Measurements from ENCODE around the gene ZNF679.
"Not testable (repeated sequence)": the region's sequence is repeated elsewhere in the genome, so short reads cannot be mapped to it uniquely, and the experiment has no call there.

Gene ZNF679

DNA sequence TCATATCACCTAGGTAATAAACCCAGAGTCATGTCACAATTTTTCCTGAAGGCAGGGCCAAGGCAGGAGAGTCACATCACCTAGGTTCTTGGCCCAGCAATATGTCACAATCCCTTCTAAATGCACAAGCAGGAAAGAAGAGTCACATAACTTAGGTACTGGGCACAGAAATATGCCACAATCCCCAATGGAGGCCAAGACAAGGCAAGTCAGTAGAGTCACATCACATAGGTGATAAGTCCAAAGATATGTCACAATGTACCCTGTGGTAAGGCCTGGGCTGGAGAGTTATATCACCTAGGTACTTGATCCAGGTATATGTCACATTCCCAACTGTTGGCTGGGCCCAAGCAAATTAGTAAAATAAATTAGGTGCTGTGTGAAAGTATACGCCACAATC, at the start of gene ZNF679:
Gene ZNF679, plus strand, starts transcription at position 301 of the 400 bp plus-strand sequence. CDS start 20,644 bp downstream, outside the sequence.
- not testable (repeated sequence) for DNase-seq (ENCODE audit: low spot score)

DNA sequence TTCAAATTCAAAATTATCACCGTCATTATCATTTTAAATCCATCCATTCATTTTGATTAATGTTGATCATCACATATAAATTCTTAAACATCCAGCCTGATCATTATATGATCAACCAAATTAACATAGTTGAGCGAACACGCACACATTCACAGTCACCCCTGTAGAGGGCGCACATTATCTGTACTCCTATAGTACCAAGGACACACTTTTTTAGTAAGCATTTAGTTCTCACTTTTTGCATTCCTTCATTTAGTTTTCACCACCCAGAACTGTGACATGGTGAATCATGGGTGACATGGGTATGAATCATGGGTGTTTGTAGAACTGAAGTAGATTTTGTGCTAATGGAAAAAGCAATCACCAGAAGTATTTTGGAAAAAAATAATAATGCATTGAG, 47.3 kb upstream of the ZNF679 start:
- no peak for DNase-seq (ENCODE audit: low spot score)

DNA sequence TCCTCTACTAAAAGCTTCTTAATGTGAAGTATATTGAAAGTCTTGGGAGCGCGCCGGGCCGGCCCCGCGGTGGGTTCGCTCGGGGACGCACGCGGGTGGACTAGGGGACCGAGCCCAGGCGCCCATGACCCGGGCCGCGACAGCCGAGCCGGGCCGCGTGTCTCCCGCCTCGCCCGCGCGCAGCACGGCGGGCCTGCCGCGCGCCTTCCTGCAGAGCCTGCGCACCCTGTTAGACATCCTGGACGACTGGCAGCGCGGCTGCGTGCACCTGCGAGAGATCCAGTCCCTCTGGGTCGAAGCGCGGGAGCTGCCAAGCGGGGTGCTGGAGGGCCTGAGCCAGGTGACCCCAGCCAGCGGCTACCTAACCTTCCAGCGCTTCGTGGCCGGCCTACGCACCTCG, 46.7 kb upstream of the ZNF679 start:
- DNase-seq (ENCODE audit: low spot score): no peak

DNA sequence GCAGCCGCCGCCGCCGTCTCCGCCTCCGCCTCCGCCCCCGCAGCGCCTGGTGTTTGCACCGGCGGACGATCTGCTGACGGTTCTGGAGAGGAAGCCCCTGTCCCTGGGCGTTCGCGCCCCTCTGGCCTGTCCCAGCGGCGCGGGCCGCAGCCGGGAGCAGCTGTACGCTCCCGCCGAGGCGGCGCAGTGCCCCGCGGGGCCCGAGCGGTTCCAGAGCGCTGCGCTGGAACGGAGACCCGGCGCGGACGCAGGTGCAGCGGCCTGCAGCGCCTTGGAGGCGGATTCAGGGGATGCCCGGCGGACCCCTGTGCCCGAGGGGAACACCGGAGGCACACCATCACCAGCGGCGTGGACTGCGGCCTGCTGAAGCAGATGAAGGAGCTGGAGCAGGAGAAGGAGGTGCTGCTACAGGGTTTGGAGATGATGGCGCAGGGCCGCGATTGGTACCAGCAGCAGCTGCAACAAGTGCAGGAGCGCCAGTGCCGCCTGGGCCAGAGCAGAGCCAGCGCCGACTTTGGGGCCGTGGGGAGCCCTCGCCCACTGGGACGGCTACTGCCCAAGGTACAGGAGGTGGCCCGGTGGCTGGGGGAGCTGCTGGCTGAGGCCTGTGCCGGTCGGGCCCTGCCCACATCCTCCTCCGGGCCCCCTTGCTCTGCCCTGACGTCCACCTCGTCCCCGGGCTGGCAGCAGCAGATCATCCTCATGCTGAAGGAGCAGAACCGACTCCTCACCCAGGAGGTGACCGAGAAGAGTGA, 46.1 kb upstream of the ZNF679 start:
- DNase-seq (ENCODE audit: low spot score): no peak

DNA sequence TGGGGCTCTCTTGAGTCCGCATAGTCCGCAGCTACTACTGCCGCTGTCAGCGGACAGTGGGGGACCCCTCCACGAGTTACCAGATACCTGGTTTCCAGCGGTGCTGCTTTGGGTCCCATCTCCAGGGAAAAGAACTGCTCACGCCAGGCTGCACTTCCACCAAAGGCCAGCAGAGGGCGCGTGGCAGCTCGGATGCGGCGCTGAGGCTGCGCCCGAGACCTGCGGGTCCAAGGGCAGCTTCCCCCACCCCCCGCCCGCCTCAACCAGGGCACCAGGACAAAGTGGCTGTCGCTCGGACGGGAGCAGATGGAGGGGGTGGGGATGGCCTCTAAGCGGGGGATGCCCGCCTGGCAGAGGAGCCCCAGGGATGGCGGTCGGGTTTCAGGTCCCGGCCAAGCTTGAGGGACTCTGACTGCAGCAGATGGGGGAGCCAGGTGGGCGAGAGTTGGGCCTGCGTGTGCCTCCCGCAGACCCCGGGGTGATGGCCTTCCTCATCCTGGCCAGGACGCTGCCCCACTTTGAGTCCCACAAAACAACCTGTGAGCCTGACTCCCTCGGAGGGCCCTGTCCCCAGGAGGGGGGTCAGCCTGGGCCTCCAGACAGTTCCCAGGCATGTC, 45.0 kb upstream of the ZNF679 start:
- DNase-seq (ENCODE audit: low spot score): no peak

DNA sequence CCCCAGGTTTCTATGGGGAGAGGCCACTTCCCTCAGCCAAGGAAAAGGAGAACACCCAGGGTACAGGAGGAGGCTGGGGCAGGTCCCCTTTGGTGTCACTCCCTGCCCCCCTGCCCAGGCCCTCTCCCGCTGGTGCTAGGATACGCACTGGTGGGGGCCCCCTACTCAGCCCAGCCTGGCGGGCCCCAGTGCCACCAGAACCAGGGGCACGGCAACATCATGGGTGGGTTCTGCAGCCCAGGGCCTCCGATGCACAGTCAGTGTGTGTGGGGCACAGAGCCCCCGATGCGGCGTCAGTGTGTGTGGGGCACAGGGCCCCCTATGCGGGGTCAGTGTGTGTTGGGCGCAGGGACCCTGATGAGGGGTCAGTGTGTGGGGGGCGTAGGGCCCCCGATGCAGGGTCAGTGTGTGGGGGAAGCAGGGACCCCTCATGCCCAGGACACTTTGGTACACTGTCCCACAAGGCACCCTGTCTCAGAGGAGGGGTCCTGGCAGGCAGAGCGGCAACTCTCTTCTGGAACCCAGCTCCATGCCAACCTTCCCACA, 44.4 kb upstream of the ZNF679 start:
- no peak for DNase-seq (ENCODE audit: low spot score)

DNA sequence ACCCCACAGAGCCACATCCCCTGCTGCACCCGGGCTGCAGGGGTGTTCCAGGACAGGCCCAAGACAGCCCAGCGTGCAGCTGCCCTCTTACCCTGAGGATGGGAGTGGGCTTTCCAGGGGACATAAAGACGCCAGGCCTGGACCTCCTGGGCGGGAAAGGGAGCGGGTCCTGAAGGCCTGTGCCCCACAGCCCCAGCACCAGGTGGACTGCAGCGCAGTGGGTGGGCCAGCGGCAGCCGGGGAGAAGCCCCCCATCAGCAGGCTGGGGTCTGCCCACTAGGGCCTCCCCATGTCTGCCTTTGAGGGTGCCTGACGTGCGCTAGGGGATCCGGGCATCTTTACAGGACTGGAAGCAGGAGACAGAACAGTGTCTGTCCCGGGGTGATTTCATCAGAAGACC, 43.9 kb upstream of the ZNF679 start:
- no peak for DNase-seq (ENCODE audit: low spot score)

DNA sequence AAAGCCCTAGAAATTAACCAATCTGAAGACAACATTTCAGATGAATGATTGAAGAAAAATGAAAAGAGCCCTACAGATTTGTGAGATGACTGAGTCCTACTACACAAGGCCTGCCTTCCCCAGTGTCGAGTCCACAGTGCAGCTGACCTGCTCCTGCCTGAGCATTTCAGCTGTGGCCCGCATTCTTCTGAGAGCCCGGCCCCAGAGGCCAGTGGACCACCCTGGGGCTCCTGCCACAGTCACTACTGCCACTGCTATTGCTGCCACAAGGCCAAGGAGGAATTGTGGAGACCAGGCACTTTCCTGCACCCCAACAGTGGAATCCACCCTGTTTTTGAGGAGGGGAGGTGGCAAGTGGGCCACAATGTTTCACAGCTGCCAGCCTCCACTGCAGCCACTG, 40.9 kb upstream of the ZNF679 start:
- no peak for DNase-seq (ENCODE audit: low spot score)

DNA sequence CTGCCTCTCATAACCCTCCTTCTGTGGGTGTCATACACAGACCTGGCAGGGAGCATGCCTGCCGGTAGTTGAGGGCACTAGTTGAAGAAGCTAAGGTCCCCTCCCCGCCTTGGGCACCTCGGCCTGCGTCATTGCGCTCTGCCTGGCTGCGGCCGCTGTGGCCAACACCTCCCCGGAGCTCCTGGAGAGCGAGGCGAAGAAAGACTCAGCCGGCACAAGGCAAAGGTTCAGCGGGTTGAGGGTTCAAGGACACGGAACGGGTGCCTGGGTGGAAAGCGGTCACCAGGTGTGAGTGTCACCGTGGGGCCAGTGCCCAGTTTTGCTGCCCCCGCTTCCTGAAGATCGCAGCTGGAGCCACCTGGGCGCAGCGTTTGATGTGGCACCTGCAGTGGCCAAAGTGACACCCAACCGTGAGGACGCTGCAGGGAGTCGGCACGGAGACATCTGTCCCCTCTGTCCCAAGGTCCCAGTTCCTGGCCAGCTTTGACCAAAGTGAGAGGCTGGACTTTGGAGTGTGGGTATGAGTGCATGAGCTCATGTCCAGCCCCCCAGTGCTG, 36.0 kb upstream of the ZNF679 start:
- no peak for DNase-seq (ENCODE audit: low spot score)

DNA sequence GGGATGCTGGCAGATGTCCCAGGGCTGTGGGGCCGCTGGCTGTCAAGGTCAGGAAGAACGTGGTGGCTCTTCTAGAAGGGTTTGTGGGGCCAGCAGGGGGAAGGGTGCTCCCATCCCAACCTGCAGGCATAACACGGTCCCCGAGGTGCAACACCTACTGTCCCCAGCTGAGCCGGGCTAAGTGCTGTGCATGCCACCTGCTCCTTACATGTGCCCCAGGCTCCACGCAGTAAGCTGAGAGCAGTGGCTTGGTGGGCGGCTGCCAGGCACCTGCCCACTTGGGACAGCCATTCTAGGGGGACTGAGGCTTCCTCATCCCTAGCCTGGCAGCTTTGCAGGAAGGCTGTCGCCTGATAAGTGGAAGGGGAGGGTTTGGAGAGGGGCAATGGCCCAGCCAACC, 35.5 kb upstream of the ZNF679 start:
- no peak for DNase-seq (ENCODE audit: low spot score)

DNA sequence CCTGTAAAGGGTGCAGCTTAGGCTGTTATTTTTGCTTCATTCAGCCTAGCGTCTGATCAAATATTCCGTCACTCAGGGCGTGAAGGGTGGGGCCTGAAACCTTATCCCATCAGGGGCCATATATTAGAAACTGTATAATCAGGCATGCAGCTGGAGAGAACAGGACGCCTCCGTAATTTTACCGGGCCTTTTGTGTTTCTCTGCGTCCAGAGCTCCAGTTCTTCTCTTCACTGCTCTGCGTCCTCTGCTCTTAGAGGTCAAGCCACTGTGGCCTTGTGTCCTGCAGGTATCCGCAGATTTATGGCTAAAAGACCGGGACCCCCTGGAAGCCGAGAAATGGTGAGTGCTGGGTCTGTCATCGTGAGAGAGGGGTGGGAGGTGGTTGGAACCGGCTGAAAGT, 21.4 kb upstream of the ZNF679 start, which contains the start of gene ZNF735:
Gene ZNF735, plus strand, starts transcription at position 301 of the 400 bp plus-strand sequence. Its CDS starts 0 bp downstream, at position 301.
- DNase-seq (ENCODE audit: low spot score): no peak

DNA sequence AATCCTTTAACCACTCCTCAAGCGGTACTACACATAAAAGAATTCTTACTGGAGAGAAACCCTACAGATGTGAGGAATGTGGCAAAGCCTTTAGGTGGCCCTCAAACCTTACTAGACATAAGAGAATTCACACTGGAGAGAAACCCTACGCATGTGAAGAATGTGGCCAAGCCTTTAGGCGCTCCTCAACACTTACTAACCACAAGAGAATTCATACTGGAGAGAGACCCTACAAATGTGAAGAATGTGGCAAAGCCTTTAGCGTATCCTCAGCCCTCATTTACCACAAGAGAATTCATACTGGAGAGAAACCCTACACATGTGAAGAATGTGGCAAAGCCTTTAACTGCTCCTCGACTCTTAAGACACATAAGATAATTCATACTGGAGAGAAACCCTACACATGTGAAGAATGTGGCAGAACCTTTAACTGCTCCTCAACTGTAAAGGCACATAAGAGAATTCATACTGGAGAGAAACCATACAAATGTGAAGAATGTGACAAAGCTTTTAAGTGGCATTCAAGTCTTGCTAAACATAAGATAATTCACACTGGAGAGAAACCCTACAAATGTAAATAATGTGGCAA, 8.5 kb upstream of the ZNF679 start:
- DNase-seq (ENCODE audit: low spot score): not testable (repeated sequence)

DNA sequence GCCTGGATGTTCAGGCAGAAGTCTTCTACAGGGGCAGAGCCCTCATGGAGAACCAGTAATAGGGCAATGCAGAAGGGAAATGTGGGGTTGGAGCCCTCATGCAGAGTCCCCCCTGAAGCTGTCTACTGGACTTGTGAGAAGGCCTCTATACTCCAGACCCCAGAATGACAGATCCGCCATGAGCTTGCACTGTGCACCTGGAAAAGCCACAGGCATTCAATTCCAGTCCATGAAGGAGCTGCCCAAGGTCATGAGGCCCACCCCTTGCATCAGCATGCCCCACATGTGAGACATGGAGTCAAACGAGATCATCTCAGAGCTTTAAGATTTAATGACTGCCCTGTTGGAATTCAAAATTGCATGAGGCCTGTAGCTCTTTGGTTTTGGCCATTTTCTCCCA, 4.9 kb upstream of the ZNF679 start:
- DNase-seq (ENCODE audit: low spot score): no peak

DNA sequence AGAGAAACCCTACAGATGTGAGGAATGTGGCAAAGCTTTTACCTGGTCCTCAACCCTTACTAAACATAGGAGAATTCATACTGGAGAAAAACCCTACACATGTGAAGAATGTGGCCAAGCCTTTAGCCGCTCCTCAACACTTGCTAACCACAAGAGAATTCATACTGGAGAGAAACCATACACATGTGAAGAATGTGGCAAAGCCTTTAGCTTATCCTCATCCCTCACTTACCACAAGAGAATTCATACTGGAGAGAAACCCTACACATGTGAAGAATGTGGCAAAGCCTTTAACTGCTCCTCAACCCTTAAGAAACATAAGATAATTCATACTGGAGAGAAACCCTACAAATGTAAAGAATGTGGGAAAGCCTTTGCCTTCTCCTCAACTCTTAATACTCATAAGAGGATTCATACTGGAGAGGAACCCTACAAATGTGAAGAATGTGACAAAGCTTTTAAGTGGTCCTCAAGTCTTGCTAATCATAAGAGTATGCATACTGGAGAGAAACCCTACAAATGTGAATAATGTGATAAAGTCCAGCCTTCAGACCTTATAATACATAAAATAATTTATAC, 38.2 kb downstream of the ZNF679 start:
- no peak for DNase-seq (ENCODE audit: low spot score)

DNA sequence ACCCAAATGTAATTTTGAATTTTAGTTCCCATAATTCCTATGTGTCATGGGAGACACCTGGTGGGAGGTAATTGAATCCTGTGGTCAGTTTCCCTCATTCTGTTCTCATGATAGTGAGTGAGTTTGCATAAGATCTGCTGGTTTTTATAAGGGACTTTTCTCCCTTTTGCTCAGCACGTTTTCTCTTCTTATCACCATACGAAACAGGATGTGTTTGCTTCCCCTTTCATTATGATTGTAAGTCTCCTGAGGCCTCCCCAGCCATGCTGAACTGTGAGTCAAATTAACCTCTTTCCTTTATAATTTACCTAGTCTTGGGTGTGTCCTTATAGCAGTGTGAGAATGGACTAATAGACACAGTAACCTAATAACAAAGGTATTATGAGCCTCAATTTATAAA, 49.4 kb downstream of the ZNF679 start:
- DNase-seq (ENCODE audit: low spot score): no peak

DNA sequence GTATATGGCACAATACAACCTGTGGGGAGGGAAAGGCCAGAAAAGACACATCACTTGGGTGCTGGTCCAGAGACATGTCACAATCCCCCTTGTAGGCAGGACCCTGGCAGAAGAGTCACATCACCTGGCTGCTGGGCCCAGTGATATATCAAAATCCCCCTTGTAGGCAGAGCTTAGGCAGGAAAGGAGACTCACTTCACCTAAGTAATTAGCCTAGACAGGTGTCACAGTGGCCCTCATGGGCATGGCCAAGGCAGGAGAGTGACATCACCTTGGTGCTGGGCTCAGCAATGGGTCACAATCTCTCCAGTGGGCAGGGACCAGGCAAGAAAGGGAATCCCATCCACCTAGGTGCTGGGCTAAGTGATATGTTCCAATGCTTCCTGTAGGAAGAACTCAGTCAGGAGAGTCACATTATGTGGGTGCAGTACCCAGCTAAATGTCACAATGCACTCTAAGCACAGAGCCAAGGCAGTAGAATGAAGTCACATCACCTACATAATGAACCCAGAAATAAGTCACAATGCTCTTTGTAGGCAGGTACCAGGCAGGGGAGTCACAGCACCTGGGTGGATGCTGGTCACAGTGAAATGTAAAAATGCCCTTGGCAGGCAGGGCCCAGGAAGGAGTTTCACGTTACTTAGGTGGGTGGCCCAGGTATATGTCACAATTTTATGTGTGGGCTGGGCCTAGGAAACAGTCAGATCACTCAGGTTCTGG, 66.6 kb downstream of the ZNF679 start:
- no peak for DNase-seq (ENCODE audit: low spot score)

DNA sequence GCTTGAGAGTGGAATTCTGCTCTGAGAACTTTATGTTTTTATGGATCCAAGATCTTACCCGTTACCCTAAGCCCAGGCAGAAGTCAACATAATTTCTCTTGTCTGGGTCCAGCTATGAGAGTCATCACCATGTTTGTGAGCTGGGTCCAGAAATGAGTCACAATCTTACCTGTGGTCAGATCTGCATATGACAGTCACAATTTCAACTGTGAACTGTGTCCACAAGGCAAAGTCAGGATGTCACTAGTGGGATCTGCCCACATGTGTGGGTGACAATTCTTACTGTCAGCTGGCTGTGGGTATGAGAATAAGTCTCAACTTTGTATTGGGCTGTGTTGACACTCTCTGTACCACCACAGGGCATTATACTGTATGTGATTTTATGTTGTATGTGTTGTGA, 69.1 kb downstream of the ZNF679 start:
- not testable (repeated sequence) for DNase-seq (ENCODE audit: low spot score)

DNA sequence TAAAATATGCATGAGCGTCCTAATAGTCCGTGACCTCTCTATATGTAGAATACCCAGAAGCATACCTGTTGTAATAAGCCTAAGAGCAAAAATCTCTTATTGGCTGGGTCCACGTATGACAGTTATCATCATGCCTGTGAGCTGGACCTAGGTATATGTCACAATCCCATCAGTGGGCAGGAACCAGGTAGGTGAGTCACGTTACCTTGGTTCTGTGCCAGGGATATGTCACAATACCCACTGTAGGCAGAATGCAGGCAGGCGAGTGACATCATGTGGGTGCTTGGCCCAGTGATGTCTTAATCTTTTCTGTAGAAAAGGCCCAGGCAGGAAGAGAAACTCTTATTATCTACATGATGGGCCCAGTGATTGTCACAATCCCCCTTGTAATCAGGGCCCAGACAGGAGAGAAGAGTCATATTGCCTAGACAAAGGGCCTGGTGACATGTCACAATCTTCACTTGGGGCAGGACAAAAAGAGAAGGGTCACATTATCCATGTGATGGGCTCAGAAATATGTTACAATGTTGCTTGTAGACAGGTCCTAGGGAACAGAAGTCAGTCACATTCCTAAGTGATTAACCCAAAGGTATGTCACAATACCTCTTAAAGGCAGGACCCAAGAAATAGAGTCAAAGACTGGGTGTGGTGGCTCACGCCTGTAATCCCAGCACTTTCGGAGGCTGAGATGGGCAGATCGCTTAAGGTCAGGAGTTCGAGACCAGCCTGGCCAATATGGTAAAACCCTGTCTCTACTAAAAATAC, 72.5 kb downstream of the ZNF679 start:
- no peak for DNase-seq (ENCODE audit: low spot score)

DNA sequence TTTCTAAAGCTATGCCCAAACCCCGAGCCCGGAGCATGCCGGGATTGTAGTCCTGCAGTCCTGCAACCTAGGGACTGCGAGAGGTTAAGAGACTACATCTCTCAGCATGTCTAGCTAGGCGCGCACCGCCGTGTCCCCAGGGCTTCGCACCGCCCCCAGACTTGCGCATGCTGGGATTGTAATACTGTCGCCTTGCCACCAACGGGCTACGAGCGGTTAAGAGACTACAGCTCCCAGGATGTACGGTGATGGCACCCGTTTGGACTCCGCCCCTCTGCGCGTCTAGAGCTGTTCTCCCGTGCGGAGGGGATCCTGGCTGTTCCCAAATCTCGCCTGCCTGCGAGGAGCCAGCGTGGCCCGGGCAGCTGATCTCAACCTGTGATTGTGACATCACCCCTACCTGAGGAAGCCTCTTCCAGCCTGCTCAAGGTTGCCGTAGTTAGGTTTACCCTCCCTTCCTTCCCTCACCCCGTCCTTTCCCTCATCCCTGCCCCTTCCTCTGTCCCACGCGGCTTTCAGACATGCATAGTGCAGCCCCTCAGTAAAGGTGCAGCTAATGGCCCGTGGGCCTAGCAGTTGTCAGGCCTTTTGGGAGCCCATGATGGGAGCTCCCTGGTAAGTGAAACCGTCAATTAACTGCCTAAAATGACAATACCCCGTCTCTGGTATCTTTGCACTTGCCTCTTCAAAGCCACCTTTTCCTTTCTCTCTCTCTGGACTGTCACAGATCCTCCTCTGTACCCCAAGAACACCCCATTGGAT, 79.2 kb downstream of the ZNF679 start:
- peak; percentile 20 for DNase-seq (ENCODE audit: low spot score)

DNA sequence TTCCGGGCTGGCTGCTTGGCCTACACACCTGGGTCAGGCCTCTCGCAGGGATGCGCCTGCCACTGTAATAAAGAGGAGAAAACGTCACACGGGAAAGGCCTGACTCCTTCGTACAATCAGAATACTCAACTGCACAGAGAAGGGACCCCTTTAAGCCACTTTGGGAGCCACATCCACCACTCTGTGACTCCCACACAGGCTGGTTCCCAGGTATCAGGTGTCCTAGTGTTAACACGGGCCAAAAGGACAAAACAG, 79.7 kb downstream of the ZNF679 start:
- DNase-seq (ENCODE audit: low spot score): no peak
